Measurements from ENCODE around the gene RGS7. TPM values are rescaled to one million over a fixed set of nuclear protein-coding genes. Genes with fewer than 3 reads are reported as not detected.
"Not testable (repeated sequence)": the region's sequence is repeated elsewhere in the genome, so short reads cannot be mapped to it uniquely, and the experiment has no call there.

The RGS7 gene
- polyA plus RNA-seq, 3 donors from 2014 or later = not detected

- no peaks in the 10 kb centered on the region for H3K36me3 Mint-ChIP-seq
- peaks cover 0 to 5% (median 0%) of the 10 kb centered on the region in 6 donors for H3K9me3 Mint-ChIP-seq
Measured at GRCh38 chr1:240766831-240767230, 590.2 kb downstream of the RGS7 start.

GRCh38 chr1:240765732-240766363, 591.2 kb downstream of the RGS7 start:
- no peaks in the 10 kb centered on the region for H3K4me1 Mint-ChIP-seq
- H3K36me3 Mint-ChIP-seq = no peaks in the 10 kb centered on the region
- H3K4me3 Mint-ChIP-seq = no peak overlapping the region
- peaks cover 0 to 5% (median 0%) of the 10 kb centered on the region in 6 donors for H3K9me3 Mint-ChIP-seq
- H3K27ac Mint-ChIP-seq = no peak overlapping the region
- peaks cover 2 to 5% (median 3%) of the 10 kb centered on the region in 3 donors for H3K27me3 Mint-ChIP-seq (ENCODE audit: low read depth in 3 of 3)
- DNase-seq = no peak

More at GRCh38 chr1:240766831-240767230, 590.2 kb downstream of the RGS7 start:
- Mint-ChIP-seq H3K4me3 (no peak overlapping the region), H3K4me1 (no peaks in the 10 kb centered on the region), H3K27me3 (ENCODE audit: low read depth in 3 of 3) (peaks cover 3 to 5% (median 3%) of the 10 kb centered on the region in 3 donors), H3K27ac (no peak overlapping the region)
- no peak for DNase-seq

- peaks cover 2 to 5% (median 3%) of the 10 kb centered on the region in 3 donors for H3K27me3 Mint-ChIP-seq (ENCODE audit: low read depth in 3 of 3)
- peaks cover 0 to 5% (median 0%) of the 10 kb centered on the region in 6 donors for H3K9me3 Mint-ChIP-seq
- H3K36me3 Mint-ChIP-seq = no peaks in the 10 kb centered on the region
- no peak for DNase-seq
- H3K27ac Mint-ChIP-seq = no peak overlapping the region
- H3K4me1 Mint-ChIP-seq = no peaks in the 10 kb centered on the region
- H3K4me3 Mint-ChIP-seq = no peak overlapping the region
Measured at GRCh38 chr1:240763771-240764170, 593.2 kb downstream of the RGS7 start.

- not testable (repeated sequence) for H3K9me3 Mint-ChIP-seq; H3K36me3 Mint-ChIP-seq; H3K4me1 Mint-ChIP-seq; H3K4me3 Mint-ChIP-seq; H3K27me3 Mint-ChIP-seq (ENCODE audit: low read depth in 3 of 3); DNase-seq; H3K27ac Mint-ChIP-seq
Measured at GRCh38 chr1:240763095-240763494, 593.9 kb downstream of the RGS7 start.

- H3K9me3 Mint-ChIP-seq; H3K36me3 Mint-ChIP-seq; H3K27ac Mint-ChIP-seq; H3K4me3 Mint-ChIP-seq; H3K4me1 Mint-ChIP-seq; H3K27me3 Mint-ChIP-seq (ENCODE audit: low read depth in 3 of 3); DNase-seq: not testable (repeated sequence)
Measured at GRCh38 chr1:240762471-240762987, 594.5 kb downstream of the RGS7 start.

GRCh38 chr1:240758777-240759176, 598.2 kb downstream of the RGS7 start:
- not testable (repeated sequence) for H3K27ac Mint-ChIP-seq; H3K9me3 Mint-ChIP-seq; H3K36me3 Mint-ChIP-seq; H3K4me3 Mint-ChIP-seq; H3K27me3 Mint-ChIP-seq (ENCODE audit: low read depth in 3 of 3); H3K4me1 Mint-ChIP-seq; DNase-seq

GRCh38 chr1:240758296-240758695, 598.7 kb downstream of the RGS7 start:
- Mint-ChIP-seq H3K27me3 (ENCODE audit: low read depth in 3 of 3) (peaks cover 0 to 2% (median 2%) of the 10 kb centered on the region in 3 donors), H3K4me3 (no peak overlapping the region), H3K9me3 (peaks cover 0 to 4% (median 0%) of the 10 kb centered on the region in 6 donors), H3K36me3 (no peaks in the 10 kb centered on the region), H3K4me1 (no peaks in the 10 kb centered on the region), H3K27ac (no peak overlapping the region)
- no peak for DNase-seq

- Mint-ChIP-seq H3K4me1 (no peaks in the 10 kb centered on the region), H3K4me3 (no peak overlapping the region), H3K9me3 (no peaks in the 10 kb centered on the region)
Measured at GRCh38 chr1:240747907-240748306, 609.1 kb downstream of the RGS7 start.

GRCh38 chr1:240743705-240744104, 613.3 kb downstream of the RGS7 start:
- H3K4me1 Mint-ChIP-seq = no peaks in the 10 kb centered on the region
- no peaks in the 10 kb centered on the region for H3K36me3 Mint-ChIP-seq
- H3K4me3 Mint-ChIP-seq = no peak overlapping the region
- no peaks in the 10 kb centered on the region for H3K9me3 Mint-ChIP-seq
- H3K27me3 Mint-ChIP-seq (ENCODE audit: low read depth in 3 of 3) = peaks cover 0 to 8% (median 2%) of the 10 kb centered on the region in 3 donors
- DNase-seq = no peak
- H3K27ac Mint-ChIP-seq = no peak overlapping the region

More at GRCh38 chr1:240747907-240748306, 609.1 kb downstream of the RGS7 start:
- no peaks in the 10 kb centered on the region for H3K36me3 Mint-ChIP-seq
- H3K27me3 Mint-ChIP-seq (ENCODE audit: low read depth in 3 of 3) = peaks cover 0 to 10% (median 2%) of the 10 kb centered on the region in 3 donors
- no peak overlapping the region for H3K27ac Mint-ChIP-seq
- no peak for DNase-seq

GRCh38 chr1:240739754-240740153, 617.3 kb downstream of the RGS7 start:
- DNase-seq = no peak
- no peak overlapping the region for H3K27ac Mint-ChIP-seq
- no peaks in the 10 kb centered on the region for H3K4me1 Mint-ChIP-seq
- no peaks in the 10 kb centered on the region for H3K36me3 Mint-ChIP-seq
- H3K27me3 Mint-ChIP-seq (ENCODE audit: low read depth in 3 of 3) = peaks cover 0 to 5% (median 0%) of the 10 kb centered on the region in 3 donors
- no peak overlapping the region for H3K4me3 Mint-ChIP-seq
- no peaks in the 10 kb centered on the region for H3K9me3 Mint-ChIP-seq

GRCh38 chr1:240739139-240739538, 617.9 kb downstream of the RGS7 start:
- Mint-ChIP-seq H3K4me1 (no peaks in the 10 kb centered on the region), H3K27me3 (ENCODE audit: low read depth in 3 of 3) (peaks cover 0 to 5% (median 0%) of the 10 kb centered on the region in 3 donors), H3K4me3 (no peak overlapping the region), H3K9me3 (peaks cover 0 to 2% (median 0%) of the 10 kb centered on the region in 6 donors), H3K36me3 (no peaks in the 10 kb centered on the region), H3K27ac (no peak overlapping the region)
- DNase-seq = no peak

- no peaks in the 10 kb centered on the region for H3K4me1 Mint-ChIP-seq
- H3K27me3 Mint-ChIP-seq (ENCODE audit: low read depth in 3 of 3) = no peaks in the 10 kb centered on the region
Measured at GRCh38 chr1:240737766-240738265, 619.2 kb downstream of the RGS7 start.

GRCh38 chr1:240737298-240737697, 619.7 kb downstream of the RGS7 start:
- no peaks in the 10 kb centered on the region for H3K36me3 Mint-ChIP-seq
- peaks cover 0 to 2% (median 0%) of the 10 kb centered on the region in 6 donors for H3K9me3 Mint-ChIP-seq
- DNase-seq = no peak
- no peaks in the 10 kb centered on the region for H3K27me3 Mint-ChIP-seq (ENCODE audit: low read depth in 3 of 3)
- H3K27ac Mint-ChIP-seq = no peak overlapping the region
- no peak overlapping the region for H3K4me3 Mint-ChIP-seq
- H3K4me1 Mint-ChIP-seq = no peaks in the 10 kb centered on the region

More at GRCh38 chr1:240737766-240738265, 619.2 kb downstream of the RGS7 start:
- Mint-ChIP-seq H3K4me3 (no peak overlapping the region), H3K36me3 (no peaks in the 10 kb centered on the region), H3K27ac (no peak overlapping the region), H3K9me3 (peaks cover 0 to 2% (median 0%) of the 10 kb centered on the region in 6 donors)
- DNase-seq = no peak

GRCh38 chr1:240734705-240735104, 622.3 kb downstream of the RGS7 start:
- H3K4me1 Mint-ChIP-seq; H3K27me3 Mint-ChIP-seq (ENCODE audit: low read depth in 3 of 3); H3K9me3 Mint-ChIP-seq; H3K27ac Mint-ChIP-seq; H3K36me3 Mint-ChIP-seq; H3K4me3 Mint-ChIP-seq; DNase-seq: not testable (repeated sequence)

Data from immature natural killer cell (primary cell).